ENCODE data around the gene POLR1C.
"Not testable (repeated sequence)": the region's sequence is repeated elsewhere in the genome, so short reads cannot be mapped to it uniquely, and the experiment has no call there.

The POLR1C gene

DNA sequence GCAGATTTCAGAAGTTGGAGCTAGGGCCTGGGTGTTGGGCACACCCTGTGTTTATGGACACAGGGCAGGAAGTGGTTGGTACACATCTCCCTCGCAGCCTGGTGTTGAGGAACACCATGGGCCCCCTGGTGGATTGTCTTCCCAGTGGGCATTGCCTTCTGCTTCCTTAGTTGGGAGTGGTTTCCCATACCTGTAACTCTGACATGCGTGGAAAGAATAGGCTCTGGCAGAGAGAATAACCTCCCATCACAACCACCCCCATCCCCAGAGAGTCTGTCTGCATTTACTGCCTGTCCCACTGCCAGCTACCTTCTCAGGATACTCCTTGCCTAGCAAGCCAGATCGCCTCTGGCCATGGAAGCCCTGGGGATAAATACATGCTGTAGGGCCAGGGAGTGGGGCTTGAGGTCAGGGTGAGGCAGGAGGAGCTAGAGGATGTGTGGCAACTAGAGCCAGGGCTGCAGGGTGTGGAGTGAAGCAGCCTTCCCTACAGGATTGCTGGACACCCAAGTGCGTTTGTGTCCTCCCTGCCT is 21.4 kb upstream of the POLR1C start:
- no peak overlapping the region for H3K27ac ChIP-seq (ENCODE audit: low read depth, low read length)
- no peak overlapping the region for H3K9ac ChIP-seq (ENCODE audit: low read length)
- peaks cover 22% of the 10 kb centered on the region for H3K36me3 ChIP-seq (ENCODE audit: control insufficient read depth, insufficient read depth, low read length)
- no peak overlapping the region for H3K4me3 ChIP-seq (ENCODE audit: low read length)
- no peaks in the 10 kb centered on the region for H3K27me3 ChIP-seq (ENCODE audit: control insufficient read depth, insufficient read depth, low read length)
- peaks cover 11% of the 10 kb centered on the region for H3K4me1 ChIP-seq (ENCODE audit: control insufficient read depth, insufficient read depth, low read length)

DNA sequence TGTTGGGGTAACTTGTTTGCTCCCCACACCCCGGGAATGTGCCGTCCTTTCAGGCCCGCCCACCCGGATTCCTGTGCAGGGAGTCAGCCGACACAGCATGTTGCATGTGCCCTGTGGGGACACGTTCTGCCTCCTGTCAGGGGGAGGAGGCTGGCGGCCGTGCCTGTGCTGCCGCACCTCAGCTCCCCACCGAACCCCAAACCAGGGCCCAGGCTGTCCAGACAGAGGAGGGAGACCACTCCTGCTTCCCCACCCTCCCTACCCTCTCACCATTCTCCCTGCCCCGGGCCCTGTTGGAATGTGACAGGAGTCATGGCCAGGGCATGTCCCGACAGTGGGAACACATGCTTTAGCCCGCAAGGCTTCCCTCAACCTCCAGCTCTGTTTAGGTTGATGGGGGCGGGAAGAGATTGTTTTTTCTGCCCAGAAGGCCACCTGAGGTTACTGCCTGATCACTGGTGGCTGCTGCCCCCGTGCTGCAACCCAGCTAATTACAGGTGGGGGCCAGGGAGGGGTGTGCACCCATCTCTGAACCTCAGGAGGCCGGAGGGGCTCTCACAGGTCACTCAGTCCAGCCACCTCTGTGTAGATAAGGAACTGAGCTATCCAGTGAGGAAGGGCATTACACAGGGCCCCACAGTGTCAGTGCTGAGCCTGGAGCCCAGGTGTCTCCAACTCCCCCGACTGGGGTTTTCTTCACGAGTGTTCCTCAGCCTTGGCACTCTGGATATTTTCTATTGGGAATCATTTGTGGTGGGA is 20.3 kb upstream of the POLR1C start:
- Histone ChIP-seq H3K27ac (ENCODE audit: low read depth, low read length) (no peak overlapping the region), H3K9ac (ENCODE audit: low read length) (no peak overlapping the region), H3K36me3 (ENCODE audit: control insufficient read depth, insufficient read depth, low read length) (peaks cover 26% of the 10 kb centered on the region), H3K27me3 (ENCODE audit: control insufficient read depth, insufficient read depth, low read length) (no peaks in the 10 kb centered on the region), H3K4me3 (ENCODE audit: low read length) (no peak overlapping the region), H3K4me1 (ENCODE audit: control insufficient read depth, insufficient read depth, low read length) (peaks cover 11% of the 10 kb centered on the region)

- Histone ChIP-seq H3K9ac (ENCODE audit: low read length) (no peak overlapping the region), H3K36me3 (ENCODE audit: control insufficient read depth, insufficient read depth, low read length) (peaks cover 26% of the 10 kb centered on the region), H3K4me3 (ENCODE audit: low read length) (no peak overlapping the region), H3K4me1 (ENCODE audit: control insufficient read depth, insufficient read depth, low read length) (peaks cover 8% of the 10 kb centered on the region), H3K27ac (ENCODE audit: low read depth, low read length) (no peak overlapping the region), H3K27me3 (ENCODE audit: control insufficient read depth, insufficient read depth, low read length) (no peaks in the 10 kb centered on the region)
Measured at GRCh38 chr6:43497129-43497396, 19.8 kb upstream of the POLR1C start.

DNA sequence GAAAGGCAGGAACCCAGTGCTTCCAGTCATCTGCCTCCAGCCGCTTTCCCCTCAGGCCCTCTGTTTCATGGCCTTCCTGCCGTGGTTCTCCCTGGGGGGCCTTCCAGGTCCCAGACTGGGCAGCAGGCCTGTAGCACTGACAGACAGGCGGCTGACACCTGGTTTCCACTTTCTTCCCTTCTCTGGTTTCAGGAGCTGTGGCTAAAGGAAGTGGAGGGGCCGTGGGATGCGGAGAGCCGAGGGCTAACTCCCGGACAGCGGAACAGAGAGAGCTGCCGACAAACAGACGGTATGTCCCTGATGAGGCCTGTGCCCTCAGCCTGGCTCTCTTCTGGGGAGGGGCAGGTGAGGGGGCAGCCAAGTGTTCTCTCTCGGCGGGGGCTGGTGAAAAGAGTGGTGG is 19.2 kb upstream of the POLR1C start:
- no peak overlapping the region for H3K27ac ChIP-seq (ENCODE audit: low read depth, low read length)
- H3K4me1 ChIP-seq (ENCODE audit: control insufficient read depth, insufficient read depth, low read length), result peaks cover 3% of the 10 kb centered on the region
- H3K9ac ChIP-seq (ENCODE audit: low read length), result no peak overlapping the region
- no peaks in the 10 kb centered on the region for H3K27me3 ChIP-seq (ENCODE audit: control insufficient read depth, insufficient read depth, low read length)
- no peak overlapping the region for H3K4me3 ChIP-seq (ENCODE audit: low read length)
- H3K36me3 ChIP-seq (ENCODE audit: control insufficient read depth, insufficient read depth, low read length), result peaks cover 32% of the 10 kb centered on the region

DNA sequence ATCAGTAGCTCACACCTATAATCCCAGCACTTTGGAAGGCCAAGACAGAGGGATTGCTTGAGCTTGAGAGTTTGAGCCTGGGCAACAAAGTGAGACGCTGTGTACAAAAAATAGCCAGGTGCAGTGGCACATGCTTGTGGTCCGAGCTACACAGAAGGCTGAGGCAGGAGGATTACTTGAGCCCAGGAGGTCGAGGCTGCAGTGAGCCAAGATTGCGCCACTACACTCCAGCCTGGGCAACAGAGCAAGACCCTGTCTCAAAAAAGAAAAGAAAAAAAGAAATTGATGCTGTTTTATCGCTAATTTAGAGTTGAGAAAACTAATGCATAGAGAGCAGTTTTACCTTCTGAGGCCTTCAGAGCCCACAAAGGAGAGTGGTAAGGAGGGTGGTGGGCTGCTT is 18.6 kb upstream of the POLR1C start:
- not testable (repeated sequence) for H3K27me3 ChIP-seq (ENCODE audit: control insufficient read depth, insufficient read depth, low read length); H3K27ac ChIP-seq (ENCODE audit: low read depth, low read length); H3K9ac ChIP-seq (ENCODE audit: low read length); H3K4me3 ChIP-seq (ENCODE audit: low read length); H3K4me1 ChIP-seq (ENCODE audit: control insufficient read depth, insufficient read depth, low read length)
- peaks cover 38% of the 10 kb centered on the region for H3K36me3 ChIP-seq (ENCODE audit: control insufficient read depth, insufficient read depth, low read length)

DNA sequence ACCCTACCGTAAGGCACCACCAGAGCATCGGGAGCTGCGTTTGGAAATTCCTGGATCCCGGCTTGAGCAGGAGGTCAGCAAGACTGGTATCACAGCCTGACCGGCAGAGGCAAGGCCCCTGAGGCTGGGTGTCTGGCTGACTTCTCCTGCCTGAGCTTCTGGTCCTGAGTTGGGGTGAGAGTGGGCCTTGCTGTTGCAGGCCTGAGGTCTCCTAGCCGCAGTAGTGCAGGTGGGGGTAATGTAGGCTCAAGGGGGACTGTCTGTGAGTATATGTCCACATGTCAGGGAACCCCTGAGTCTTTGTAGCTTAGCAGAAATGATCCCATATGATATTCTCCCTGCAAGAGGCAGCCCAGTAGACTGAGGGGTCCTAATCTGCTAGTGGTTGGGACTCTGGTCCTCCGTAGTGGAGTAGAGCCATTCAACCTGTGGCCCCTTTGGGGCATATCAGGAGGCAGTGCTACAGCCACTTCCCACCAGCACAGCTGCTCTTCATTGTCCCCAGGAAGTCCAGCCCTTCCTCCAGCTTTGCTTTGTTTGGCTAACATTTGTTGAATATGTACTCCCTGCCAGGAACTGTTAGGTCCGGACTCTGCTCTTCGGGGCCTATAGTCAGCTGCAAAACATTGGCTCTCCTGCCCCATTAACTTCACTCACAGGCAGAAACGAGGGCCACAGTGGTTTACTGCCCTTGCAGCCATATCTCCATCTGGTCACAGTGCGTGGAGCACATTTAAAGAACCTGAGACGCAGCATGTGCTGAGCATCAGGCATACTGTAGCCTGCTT is 17.7 kb upstream of the POLR1C start:
- Histone ChIP-seq H3K27me3 (ENCODE audit: control insufficient read depth, insufficient read depth, low read length) (no peaks in the 10 kb centered on the region), H3K9ac (ENCODE audit: low read length) (no peak overlapping the region), H3K36me3 (ENCODE audit: control insufficient read depth, insufficient read depth, low read length) (peaks cover 43% of the 10 kb centered on the region), H3K4me1 (ENCODE audit: control insufficient read depth, insufficient read depth, low read length) (peaks cover 2% of the 10 kb centered on the region), H3K27ac (ENCODE audit: low read depth, low read length) (no peak overlapping the region), H3K4me3 (ENCODE audit: low read length) (no peak overlapping the region)

- Histone ChIP-seq H3K36me3 (ENCODE audit: control insufficient read depth, insufficient read depth, low read length) (peaks cover 52% of the 10 kb centered on the region), H3K27ac (ENCODE audit: low read depth, low read length) (no peak overlapping the region)
Measured at GRCh38 chr6:43500921-43501320, 16.0 kb upstream of the POLR1C start.

DNA sequence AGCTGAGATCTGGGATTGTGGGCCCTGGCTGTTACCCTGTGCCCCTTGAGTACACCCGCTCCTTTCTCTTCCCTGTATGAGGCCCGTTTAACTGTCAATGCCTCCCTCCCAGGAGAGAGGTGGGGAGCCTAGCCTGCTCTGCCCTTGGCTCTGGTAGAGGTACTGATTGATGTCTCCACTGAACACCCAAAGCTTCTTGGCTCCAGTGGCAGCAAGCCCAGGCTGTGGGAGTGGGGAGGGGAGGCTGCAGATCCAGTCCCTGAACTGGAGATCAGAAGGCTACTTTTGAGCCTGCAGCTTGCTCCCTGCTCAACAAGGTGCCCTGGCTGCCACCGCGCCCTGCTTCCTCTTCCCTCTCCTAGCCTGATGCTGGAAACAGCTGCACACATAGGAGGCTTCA is 14.2 kb upstream of the POLR1C start:
- no peak overlapping the region for H3K27ac ChIP-seq (ENCODE audit: low read depth, low read length)

More at GRCh38 chr6:43500921-43501320, 16.0 kb upstream of the POLR1C start:
- Histone ChIP-seq H3K4me3 (ENCODE audit: low read length) (no peak overlapping the region), H3K27me3 (ENCODE audit: control insufficient read depth, insufficient read depth, low read length) (no peaks in the 10 kb centered on the region), H3K9ac (ENCODE audit: low read length) (no peak overlapping the region), H3K4me1 (ENCODE audit: control insufficient read depth, insufficient read depth, low read length) (peaks cover 2% of the 10 kb centered on the region)

GRCh38 chr6:43503443-43503842 is 13.4 kb upstream of the POLR1C start:
- H3K4me3 ChIP-seq (ENCODE audit: low read length), result no peak overlapping the region
- peaks cover 50% of the 10 kb centered on the region for H3K36me3 ChIP-seq (ENCODE audit: control insufficient read depth, insufficient read depth, low read length)
- no peak overlapping the region for H3K27ac ChIP-seq (ENCODE audit: low read depth, low read length)
- H3K9ac ChIP-seq (ENCODE audit: low read length), result no peak overlapping the region
- H3K4me1 ChIP-seq (ENCODE audit: control insufficient read depth, insufficient read depth, low read length), result no peaks in the 10 kb centered on the region
- no peaks in the 10 kb centered on the region for H3K27me3 ChIP-seq (ENCODE audit: control insufficient read depth, insufficient read depth, low read length)

More for the DNA sequence above, 14.2 kb upstream of the POLR1C start:
- Histone ChIP-seq H3K4me1 (ENCODE audit: control insufficient read depth, insufficient read depth, low read length) (no peaks in the 10 kb centered on the region), H3K4me3 (ENCODE audit: low read length) (no peak overlapping the region), H3K9ac (ENCODE audit: low read length) (no peak overlapping the region), H3K27me3 (ENCODE audit: control insufficient read depth, insufficient read depth, low read length) (no peaks in the 10 kb centered on the region), H3K36me3 (ENCODE audit: control insufficient read depth, insufficient read depth, low read length) (peaks cover 50% of the 10 kb centered on the region)

DNA sequence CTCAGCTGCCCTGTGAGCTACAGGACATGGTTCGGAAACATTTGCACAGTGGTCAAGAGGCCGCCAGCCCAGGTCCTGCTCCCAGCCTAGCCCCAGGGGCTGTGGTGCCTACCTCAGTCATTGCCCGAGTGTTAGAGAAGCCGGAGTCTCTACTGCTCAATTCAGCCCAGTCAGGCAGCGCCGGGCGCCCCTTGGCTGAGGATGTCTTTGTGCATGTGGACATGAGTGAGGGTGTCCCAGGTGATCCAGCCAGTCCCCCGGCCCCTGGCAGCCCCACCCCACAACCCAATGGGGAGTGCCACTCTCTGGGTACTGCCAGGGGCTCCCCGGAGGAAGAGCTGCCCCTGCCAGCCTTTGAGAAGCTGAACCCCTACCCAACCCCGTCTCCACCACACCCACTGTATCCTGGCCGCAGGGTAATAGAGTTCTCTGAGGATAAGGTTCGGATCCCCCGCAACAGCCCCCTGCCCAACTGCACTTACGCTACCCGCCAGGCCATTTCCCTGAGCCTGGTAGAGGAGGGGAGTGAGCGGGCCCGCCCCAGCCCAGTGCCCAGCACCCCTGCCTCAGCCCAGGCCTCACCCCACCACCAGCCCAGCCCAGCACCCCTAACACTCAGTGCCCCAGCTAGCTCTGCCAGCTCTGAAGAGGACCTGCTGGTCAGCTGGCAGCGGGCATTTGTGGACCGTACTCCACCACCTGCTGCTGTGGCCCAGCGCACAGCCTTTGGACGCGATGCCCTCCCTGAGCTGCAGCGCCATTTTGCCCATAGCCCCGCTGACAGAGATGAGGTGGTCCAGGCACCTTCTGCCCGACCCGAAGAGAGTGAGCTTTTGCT is 11.9 kb upstream of the POLR1C start:
- Histone ChIP-seq H3K9ac (ENCODE audit: low read length) (no peak overlapping the region), H3K36me3 (ENCODE audit: control insufficient read depth, insufficient read depth, low read length) (peaks cover 35% of the 10 kb centered on the region), H3K27ac (ENCODE audit: low read depth, low read length) (no peak overlapping the region), H3K4me1 (ENCODE audit: control insufficient read depth, insufficient read depth, low read length) (no peaks in the 10 kb centered on the region), H3K4me3 (ENCODE audit: low read length) (no peak overlapping the region), H3K27me3 (ENCODE audit: control insufficient read depth, insufficient read depth, low read length) (peaks cover 9% of the 10 kb centered on the region)

DNA sequence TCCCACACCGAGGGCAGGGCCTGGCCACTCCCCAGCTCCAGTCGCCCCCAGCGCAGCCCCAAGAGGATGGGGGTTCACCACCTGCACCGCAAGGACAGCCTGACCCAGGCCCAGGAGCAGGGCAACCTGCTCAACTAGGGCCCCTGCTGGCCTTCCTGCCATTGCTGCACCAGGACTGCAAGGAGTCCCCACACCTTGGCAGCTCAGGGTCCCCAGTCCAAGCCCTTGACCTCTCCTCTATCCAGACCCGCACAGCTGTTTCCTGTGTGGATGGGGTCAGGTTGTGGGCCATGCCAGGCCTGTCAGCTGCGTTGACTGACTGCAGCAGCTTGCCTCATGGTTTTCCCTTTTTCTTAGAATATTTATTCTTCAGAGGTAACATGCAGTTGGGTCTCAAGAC is 11.2 kb upstream of the POLR1C start:
- Histone ChIP-seq H3K4me1 (ENCODE audit: control insufficient read depth, insufficient read depth, low read length) (no peaks in the 10 kb centered on the region), H3K27me3 (ENCODE audit: control insufficient read depth, insufficient read depth, low read length) (peaks cover 9% of the 10 kb centered on the region), H3K27ac (ENCODE audit: low read depth, low read length) (no peak overlapping the region), H3K4me3 (ENCODE audit: low read length) (no peak overlapping the region), H3K9ac (ENCODE audit: low read length) (no peak overlapping the region), H3K36me3 (ENCODE audit: control insufficient read depth, insufficient read depth, low read length) (peaks cover 28% of the 10 kb centered on the region)

DNA sequence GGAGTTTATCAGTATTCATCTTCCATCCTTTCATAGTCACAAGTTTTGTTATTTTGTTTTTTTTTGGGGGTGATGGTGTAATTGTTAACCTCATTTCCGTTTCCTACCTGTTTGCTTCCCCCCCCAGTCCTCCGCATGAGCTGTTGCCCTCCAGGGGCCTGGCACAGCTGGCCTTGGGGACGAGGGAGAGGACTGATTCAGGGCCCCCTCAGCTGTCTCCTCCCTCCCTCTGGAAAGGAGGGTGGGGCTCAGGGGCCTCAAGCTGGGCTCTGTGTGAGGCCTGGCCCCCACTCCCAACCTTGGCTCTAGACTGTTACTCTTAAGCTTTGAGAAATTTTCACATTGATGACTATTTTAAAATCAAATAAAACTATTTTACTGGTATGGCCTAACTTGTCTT is 10.7 kb upstream of the POLR1C start:
- Histone ChIP-seq H3K9ac (ENCODE audit: low read length) (no peak overlapping the region), H3K27ac (ENCODE audit: low read depth, low read length) (no peak overlapping the region), H3K4me3 (ENCODE audit: low read length) (no peak overlapping the region), H3K4me1 (ENCODE audit: control insufficient read depth, insufficient read depth, low read length) (no peaks in the 10 kb centered on the region), H3K36me3 (ENCODE audit: control insufficient read depth, insufficient read depth, low read length) (peaks cover 26% of the 10 kb centered on the region), H3K27me3 (ENCODE audit: control insufficient read depth, insufficient read depth, low read length) (peaks cover 9% of the 10 kb centered on the region)
